T follicular helper cell (primary cell): ENCODE data around the gene GALM.
"Not testable (repeated sequence)": the region's sequence is repeated elsewhere in the genome, so short reads cannot be mapped to it uniquely, and the experiment has no call there.

Source experiments
- DNase-seq: peaks from one replicate; pipeline ENCODE4 v3.0.0-alpha.2; 2020; ENCODE audit warnings: low read depth

The GALM gene

DNA sequence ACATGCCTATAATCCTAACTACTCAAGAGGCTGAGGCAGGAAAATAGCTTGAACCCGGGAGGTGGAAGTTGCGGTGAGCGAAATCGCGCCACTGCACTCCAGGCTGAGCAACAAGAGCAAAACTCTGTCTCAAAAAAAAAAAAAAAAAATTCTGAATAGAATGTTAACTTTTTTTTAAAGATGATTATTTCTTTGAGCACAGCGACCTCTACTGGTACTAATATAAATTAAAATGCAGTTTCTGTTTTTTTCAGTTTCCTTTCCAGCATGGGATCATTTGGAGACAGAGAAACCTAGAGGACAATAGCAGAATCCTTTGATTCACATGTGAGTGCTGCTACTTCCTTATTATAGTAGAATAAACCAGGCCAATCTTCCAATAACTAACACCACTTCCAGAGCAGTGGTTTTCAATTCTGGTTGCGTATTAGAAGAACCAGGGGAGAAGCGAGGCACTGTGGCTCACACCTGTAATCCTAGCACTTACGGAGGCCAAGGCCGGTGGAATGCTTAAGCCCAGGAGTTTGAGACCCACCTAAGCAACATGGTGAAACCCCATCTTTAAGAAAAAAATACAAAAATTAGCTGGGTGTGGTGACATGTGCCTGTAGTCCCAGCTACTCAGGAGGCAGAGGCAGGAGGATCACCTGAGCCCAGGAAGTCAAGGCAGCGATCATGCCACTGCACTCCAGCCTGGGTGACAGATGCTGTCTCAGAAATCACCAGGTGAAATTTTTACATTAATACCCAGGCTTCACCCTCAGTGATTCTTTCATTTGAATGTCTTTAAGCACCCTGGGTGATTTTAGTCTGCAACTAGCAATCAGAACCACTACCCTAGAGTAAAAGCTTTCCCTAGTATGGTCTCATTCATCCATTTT, 75.2 kb downstream of the GALM start:
- no peak for DNase-seq

DNA sequence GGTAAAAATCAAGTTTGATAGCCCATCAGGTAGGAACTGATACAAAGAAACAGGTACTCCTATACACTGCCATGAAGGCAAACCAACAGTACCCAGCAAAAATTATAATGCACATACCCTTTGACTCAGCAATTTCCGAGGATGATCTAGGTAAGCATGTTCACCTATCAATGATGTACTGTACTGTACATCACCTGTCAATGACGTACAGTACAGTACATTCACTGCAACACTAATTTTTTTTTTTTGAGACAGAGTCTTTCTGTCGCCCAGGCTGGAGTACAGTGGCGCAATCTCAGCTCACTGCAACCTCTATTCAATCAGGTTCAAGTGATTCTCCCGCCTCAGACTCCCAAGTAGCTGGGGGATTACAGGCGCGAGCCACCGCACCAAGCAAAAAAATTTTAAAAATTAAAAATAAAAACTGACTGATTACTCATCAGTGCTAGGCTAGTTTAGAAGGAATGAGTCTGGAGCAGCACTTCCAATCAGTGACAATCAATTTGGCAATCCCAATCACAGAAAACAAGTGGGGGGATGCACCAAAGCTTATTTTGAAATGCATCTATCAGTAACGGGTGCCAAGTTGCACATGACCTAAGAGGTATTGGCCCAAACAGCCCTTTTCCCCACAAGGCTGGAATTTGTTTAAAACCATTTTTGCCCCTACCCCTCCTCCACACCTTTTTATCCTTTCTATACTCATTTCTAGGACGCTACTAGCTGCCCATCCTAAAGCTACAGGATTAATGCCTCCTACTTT, 77.1 kb downstream of the GALM start:
- DNase-seq, result no peak

DNA sequence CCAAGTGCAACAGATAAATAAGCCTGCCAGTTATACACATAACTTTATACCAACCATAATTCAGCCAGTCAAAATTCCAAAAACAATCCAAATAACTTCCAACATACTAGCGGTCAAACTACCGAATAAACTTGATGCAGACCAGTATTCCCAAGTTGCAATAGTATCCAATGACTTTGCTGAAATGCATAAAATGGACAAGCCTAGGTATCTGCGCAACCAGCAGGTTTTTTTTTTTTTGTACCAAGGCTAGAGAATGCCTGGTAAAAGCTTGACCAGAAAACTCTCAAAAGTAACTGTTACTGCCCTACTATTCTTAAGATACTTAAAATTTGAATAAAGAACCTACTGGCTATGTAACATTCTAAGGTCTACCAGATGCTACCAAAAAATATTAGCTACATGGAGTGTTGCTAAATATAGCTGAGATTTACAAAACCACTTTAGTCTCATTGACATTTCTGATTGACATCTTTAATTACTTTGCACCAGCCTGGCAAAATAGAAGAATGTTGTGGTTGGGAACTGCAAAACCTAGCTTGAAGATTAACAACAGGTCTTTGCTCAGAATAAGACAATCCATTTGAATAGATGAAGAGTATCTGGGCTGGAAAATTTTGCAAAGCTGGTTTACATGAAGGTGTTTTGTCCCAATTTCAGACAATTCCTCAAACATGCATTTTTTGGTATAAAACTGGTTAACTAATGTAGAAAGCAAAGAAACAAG, 77.9 kb downstream of the GALM start:
- DNase-seq, result no peak

DNA sequence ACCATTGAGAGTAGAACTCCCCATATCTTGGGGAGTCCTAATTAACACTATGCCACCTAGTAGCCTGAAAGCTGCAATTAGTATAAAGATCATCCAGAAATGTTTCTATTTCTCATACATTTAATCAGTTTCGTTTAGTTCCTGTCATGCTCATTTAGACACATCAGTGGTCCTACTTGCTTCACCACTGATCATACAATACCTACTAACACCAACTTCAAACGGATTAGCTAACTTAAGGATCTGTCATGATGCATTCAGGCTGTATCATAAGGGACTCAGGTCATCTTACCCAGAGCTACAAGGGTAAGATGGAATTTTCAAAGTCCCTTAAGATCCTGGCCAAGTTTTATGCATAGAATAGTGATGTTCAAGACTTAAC, 78.5 kb downstream of the GALM start:
- no peak for DNase-seq

DNA sequence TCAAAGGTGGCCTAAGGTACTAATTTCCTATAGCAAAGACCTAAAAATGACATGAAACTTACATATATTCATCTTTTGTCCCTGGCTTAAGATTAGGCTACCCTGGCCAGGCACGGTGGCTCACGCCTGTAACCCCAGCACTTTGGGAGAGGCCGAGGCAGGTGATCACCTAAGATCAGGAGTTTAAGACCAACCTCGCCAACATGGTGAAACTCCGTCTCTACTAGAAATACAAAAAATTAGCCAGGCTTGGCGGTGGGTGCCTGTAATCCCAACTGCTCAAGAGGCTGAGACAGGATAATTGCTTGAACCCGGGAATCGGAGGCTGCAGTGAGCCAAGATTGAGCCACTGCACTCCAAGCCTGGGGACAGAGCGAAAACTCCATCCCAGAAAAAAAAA, 79.4 kb downstream of the GALM start:
- DNase-seq, result no peak

DNA sequence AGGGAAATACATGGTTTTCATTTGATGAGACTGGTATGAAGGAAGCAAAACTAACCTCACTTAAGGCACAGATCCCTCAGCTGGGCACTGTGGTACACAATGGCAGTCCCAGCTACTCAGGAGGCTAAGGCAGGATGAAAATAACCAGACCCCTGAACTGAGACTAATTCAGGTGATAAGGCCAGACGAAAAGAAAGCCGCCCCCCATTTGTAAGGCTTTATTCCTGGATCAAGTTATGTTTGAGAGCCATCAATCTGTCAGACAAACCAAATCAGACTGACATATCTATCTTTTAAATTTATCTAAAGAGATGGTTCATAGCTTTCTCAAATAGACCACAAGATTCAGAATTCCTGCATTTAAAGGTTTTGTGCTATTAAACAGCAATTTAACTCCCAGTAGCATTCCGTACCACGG, 81.1 kb downstream of the GALM start:
- DNase-seq, result no peak

DNA sequence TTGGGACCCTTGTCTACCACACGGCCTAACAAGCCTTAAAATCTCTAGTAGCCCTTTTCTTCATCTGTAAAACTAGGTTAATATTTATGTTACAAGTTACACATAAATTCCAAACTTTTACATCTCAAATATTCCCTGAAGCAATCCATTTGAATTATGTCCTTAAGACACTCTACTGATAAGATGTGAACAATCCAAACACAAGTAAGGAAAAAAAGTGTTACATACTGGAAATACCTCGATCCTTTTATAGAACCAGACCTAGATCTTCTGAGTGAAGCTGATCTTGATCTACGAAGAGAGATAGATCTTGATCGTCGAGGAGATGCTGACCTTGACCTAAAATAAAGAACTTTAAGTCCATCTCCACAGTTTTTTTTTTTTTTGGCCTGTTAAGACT, 81.9 kb downstream of the GALM start:
- DNase-seq, result no peak

DNA sequence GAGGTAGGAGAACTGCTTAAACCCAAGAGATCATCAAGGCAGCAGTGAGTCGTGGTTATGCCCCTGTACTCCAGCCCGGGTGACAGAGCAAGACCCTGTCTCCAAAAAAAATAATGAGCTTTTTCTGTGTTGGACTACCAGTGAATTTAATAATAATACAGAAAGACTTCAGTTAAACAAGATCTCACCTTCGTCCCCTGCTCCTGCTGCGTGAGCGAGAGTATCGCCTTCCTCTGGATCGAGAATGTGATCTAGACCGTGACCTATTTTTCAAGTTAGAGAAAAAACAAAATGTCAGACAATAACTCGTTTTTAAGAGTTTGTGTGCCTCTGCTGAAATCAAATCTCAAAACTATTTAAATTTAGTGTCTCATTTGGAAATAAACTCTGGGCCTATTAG, 82.5 kb downstream of the GALM start:
- no peak for DNase-seq

DNA sequence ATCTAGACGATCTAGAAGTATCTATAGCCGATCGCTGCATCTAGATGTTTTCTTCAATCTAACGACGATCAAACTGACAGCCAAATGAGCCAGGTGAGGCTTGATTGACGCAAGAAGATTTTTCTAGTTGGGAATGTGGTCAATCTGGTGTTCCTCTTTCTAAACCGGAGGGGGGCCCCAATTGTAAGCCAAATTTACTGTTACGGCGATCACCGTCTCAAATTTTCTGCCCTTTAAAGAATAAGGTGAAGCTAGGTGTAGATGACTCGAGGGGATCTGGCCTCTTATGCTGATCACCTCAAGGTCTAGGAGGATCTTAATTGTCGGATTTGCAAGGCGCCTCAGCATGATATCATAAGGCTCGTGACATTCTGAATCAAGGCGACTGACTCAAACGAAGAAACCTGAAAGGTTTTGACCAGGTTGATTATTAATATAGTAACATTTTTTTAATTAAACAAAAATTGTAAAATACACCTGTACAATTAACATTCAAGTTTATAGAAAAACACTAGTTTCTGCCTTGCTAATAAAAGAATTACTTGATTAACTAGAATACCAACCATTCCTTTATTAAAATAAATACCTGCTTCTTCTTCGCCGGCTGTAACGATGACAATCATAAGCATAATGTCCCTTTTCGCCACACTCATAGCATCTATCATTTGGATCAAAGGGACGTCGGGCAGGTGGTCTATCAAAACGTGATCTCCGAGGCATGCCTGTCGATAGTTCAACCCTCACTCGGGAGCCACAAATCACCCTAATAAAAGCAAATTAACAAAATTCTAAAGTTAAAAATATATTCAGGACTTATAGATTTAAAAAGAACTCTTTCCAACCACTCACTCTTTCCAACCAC, 83.3 kb downstream of the GALM start:
- no peak for DNase-seq

DNA sequence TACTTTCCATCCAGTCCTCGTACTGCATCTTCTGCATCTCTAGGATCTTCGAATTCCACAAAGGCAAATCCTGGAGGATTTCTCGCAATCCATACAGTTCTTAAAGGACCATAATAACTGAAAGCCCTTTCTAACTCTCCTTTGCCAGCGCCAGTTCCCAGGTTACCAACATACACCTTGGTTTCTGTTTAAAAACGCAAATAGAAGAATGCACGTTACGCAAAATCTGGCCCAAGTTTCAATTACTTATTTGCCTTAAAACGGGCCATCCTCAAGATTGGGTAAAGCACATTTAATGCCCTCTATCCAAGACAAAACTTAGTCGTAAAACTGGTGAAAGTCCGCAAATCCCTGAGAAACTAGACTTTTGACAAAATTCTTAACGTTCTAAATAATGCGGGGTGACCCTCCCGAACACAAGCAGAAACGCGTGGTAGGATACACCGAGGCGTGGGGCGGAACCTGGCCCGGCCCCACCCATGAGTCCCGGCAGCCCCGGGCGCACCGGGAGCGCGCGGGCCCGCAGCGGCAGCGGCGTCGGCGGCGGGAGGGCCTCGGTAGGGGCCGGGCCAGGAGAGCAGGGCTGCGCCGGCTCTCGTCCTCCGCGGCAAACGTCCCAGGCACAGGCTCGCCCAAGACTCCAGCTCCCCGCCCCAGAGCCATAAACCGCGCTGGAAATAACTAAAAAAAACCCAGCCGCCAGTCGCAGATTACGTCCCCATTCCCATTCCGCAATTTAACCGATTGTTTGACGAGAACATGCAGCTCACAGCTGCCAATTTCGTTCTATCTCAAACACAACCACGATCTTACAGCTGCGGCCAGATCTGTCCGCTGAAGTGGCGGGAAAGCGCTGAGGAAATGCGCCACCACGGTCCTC, 84.3 kb downstream of the GALM start:
- DNase-seq, result peak; percentile 20

DNA sequence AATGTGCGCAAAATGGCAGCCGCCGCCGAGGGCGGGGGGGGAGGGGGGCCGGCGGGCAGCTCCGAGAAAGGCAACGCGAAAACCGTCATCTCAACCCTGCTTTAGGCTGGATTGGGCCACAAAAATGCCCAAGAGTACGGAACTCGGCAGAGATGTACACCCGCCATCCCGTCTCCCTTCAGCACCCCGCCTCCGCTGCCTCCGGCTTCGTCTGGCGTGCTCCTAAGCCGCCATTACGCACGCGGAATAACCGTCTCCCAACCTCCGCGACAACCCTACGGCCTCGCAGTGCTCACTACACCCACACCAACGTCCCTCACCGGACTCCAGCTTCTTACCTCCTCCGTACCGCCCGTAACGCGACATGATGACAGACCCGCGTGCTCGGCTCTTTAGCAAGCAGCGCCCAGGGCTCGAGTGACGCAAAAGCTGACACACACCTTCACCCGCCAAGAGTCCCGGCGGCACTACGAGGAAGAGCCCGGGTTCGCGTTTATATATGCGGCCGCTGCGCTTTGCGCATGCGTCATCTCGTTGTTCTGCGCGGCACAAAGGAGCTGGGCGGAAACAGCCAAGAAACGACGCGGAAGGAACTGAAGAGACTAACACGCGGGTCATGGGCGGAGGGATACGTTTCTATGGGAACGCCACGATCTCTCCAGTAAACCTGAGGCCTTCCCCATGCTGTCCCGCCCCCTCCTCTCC, 85.1 kb downstream of the GALM start, which contains the start of gene SRSF7:
Gene SRSF7, minus strand, starts transcription at position 471 of the 705 bp plus-strand sequence. Its CDS starts 105 bp downstream, at position 366.
- DNase-seq, result peak; percentile 97

DNA sequence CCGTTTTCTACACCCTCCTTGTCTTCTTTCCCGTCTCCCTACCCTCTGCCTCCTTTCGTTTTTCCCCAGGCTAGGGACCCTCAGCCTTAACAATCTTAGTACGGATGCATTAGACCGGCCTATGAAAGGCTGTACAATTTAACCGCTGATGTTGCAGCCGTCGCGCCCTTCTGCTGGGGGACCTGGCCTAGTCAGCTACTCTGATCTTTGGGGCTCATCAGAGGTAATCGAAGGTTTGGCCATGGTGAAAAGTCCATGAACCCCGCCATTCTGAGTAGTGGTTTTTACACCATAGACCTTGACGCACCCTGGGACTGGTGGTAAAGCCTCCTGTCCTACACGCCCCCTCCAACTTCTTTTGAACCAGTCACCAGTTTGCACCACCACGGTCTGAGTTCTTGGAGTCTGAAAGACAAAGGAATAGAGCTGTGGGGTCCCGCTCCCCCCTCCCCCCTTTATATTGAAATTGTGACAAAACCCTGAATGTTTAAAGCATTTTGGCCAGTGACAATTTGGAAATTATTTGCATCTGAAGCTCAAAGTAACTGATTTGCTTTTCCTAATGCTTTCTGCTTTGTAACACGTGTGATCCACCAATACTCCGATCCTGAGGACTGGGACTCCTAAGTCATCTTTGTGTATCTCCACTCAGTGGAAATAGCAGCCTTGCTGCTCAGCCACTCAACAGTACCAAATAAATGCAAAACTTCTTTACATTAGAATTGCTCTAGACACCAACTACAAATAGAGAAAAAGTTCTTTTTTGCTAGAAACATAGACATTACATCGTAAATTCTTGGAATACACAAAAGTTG, 85.9 kb downstream of the GALM start:
- DNase-seq, result no peak

DNA sequence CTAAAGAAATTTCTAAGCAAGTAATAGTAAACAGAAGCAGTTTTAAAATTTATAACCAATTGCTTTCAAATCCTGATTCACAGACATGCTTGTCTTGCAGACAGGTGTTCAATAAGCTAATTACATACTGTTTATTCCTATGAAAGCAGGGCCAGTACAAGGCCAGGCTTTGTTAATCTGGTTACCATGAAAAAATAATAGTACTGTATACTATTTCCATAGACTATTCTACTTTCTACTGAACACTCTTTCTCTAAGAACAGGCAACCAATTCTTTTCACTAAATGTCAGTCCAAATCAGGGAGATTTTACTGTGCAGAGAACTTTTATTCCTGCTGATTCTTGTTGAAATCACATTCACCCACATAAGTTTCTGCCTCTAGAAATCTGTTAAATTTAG, 88.1 kb downstream of the GALM start:
- no peak for DNase-seq

DNA sequence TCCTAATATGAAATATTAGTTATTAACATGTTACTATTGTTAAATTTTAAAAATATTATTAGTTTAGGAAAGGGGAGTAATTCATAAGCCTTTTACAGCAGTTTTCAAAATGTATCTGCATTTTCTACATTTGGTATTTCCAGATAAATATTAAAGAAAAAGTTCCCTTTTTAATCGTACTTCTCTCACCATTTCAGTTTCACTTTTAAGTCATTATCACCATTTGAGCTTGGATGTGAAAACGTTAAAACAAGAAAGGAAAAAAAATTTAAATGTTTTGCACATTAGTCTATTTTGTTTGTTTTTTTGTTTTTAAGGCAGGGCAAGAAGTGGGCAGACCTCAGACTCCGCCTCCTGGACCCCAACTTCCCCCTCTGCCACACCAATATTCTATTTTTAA, 88.6 kb downstream of the GALM start:
- no peak for DNase-seq

DNA sequence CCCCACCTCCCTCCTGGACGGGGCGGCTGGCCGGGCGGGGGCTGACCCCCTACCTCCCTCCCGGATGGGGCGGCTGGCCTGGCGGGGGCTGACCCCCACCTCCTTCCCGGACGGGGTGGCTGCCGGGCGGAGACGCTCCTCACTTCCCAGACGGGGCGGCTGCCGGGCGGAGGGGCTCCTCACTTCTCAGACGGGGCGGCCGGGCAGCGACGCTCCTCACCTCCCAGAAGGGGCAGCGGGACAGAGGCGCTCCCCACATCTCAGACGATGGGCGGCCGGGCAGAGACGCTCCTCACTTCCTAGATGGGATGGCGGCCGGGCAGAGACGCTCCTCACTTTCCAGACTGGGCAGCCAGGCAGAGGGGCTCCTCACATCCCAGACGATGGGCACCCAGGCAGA, 90.0 kb downstream of the GALM start:
- not testable (repeated sequence) for DNase-seq

DNA sequence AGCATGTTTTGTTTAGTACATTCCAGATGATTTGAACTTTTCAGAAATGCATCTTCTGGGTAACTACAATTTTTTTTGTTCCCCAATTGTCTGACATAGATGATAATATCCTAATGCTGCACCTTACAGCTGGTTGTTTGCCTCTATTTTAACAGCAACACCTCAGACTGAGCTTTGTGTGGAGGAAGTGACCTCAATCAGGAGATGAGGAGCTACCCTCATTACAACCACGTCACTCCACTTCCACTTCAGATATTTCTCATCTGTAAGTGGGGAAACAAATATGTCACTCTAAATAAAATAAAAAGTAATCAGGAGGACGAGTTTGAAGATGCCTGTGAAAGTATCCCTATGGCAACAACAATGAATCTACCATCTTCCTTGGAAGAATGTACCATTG, 97.3 kb downstream of the GALM start:
- no peak for DNase-seq

DNA sequence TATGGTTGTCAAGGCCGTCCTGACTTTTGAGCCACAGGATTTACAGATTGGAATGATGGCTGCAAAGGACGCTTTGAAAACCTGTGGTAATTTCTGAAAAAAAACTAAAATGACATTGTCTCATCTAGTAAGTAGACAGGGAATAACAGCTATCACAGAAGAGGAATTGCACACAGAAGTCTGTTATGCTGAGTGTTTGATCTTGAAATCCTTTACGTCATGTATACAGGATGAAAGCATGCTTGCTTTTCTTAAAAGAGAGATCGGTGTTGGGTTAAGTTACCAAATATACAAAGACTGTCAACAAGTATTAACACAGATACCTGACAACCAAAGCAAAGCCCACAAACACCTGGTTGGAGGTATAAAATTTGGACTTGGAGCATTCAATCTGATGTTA, 97.8 kb downstream of the GALM start:
- no peak for DNase-seq

DNA sequence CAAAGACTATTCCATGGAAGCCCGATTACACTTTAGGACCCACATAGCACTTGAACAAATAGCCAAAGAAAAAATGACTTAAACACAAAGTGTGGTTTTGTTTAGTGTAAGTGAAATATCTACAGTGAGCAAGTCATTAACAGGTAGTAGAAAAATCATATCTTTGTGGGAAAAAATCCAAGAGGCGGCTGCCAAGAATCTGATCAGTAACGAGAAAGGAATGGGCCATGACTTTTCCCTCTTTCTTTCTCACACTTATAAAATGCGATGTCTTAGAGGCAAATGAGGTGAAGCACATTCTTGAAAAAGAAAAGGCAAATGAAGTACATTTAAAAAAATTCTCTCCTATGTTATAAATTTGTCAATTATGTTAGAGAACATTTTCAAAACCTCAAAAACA, 99.2 kb downstream of the GALM start:
- DNase-seq, result no peak

DNA sequence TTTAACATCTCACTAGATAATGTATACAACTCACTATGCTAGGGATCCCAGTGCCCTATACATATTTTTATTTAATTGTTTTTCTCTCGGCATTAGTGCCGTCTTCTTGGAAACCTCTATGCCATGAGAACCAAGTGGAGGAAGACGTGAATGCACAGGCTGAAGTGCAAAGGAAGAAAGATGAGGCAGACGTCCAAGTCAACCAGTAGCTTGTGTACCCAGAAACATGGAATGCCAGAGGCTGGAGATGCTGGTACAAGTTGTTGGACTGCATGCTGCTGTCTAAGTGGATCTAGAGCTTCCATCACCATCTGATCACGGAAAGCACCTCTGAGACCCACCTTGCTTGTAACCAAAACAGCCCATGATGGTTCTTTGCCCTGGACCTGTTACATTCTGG, 99.6 kb downstream of the GALM start:
- DNase-seq, result no peak
